PC-3 (cell line): ENCODE results near the gene CDR2L. TPM values are rescaled to one million over a fixed set of nuclear protein-coding genes. Genes with fewer than 3 reads are reported as not detected.

Experiments used
- ATAC-seq: fragments of 200-7000 bp; cut with Tn5 transposase; 2 replicates; pipeline ENCODE4 v1.9.1; 2020; ENCODE audit warnings: mild to moderate bottlenecking, moderate library complexity
- BruUV-seq: library from RNA; stranded (reverse); fragments of 400-500 nt; replicated peaks from 2 replicates; lab custom pipeline; 2021; lab: Mats Ljungman, UMichigan
- CTCF ChIA-PET: fragments of 300-600 bp; sonication (Branson Sonifier 250); formaldehyde crosslinking; loops from one replicate; lab custom pipeline; 2022; ENCODE audit warnings: antibody characterized with exemption; lab: Charles Lee
- POLR2A ChIA-PET: fragments of 300-600 bp; sonication (Branson Sonifier 250); formaldehyde crosslinking; loops from one replicate; lab custom pipeline; 2022; ENCODE audit warnings: antibody characterized with exemption; ENCODE audit not compliant: unreplicated experiment; lab: Charles Lee
- DNase-seq: peaks from one replicate; pipeline ENCODE4 v3.0.0-alpha.2; 2015
- H2AFZ ChIP-seq: fragments of 300-600 bp; sonication (generic); 2 replicates; pipeline ENCODE4 v1.6.0; 2016; ENCODE audit warnings: antibody characterized with exemption, low read length
- H3F3A ChIP-seq: fragments of 300-600 bp; sonication (generic); one replicate; pipeline ENCODE4 v1.6.0; 2017; ENCODE audit warnings: antibody characterized with exemption, low read length, control low read depth, mild to moderate bottlenecking; ENCODE audit not compliant: unreplicated experiment
- H3K27ac ChIP-seq: fragments of 300-600 bp; sonication (generic); 2 replicates; pipeline ENCODE4 v1.5.1; 2016; ENCODE audit warnings: mild to moderate bottlenecking, low read length
- H3K27me3 ChIP-seq: fragments of 300-600 bp; sonication (generic); 2 replicates; pipeline ENCODE4 v1.6.1; 2016; ENCODE audit warnings: low read length, mixed read lengths
- H3K36me3 ChIP-seq: fragments of 300-600 bp; sonication (generic); 2 replicates; pipeline ENCODE4 v1.6.1; 2016; ENCODE audit warnings: low read depth, mixed run types, low read length, mixed read lengths
- H3K4me1 ChIP-seq: fragments of 300-600 bp; sonication (generic); 2 replicates; pipeline ENCODE4 v1.5.1; 2016; ENCODE audit warnings: low read length; ENCODE audit not compliant: insufficient read depth
- H3K4me2 ChIP-seq: fragments of 300-600 bp; sonication (generic); 2 replicates; pipeline ENCODE4 v1.6.0; 2016; ENCODE audit warnings: low read length
- H3K4me3 ChIP-seq: fragments of 300-600 bp; sonication (generic); 2 replicates; pipeline ENCODE4 v1.5.1; 2016; ENCODE audit warnings: mild to moderate bottlenecking, low read length, mixed read lengths
- H3K79me2 ChIP-seq: fragments of 300-600 bp; sonication (generic); 2 replicates; pipeline ENCODE4 v1.6.1; 2017; ENCODE audit warnings: low read length, mixed read lengths
- H3K9ac ChIP-seq: fragments of 300-600 bp; sonication (generic); 2 replicates; pipeline ENCODE4 v1.6.0; 2016; ENCODE audit warnings: mild to moderate bottlenecking, low read length
- H3K9me2 ChIP-seq: fragments of 300-600 bp; sonication (generic); replicated peaks from 2 replicates; pipeline ENCODE4 v1.6.1; 2016; ENCODE audit warnings: mixed run types, low read length, mixed read lengths
- H3K9me3 ChIP-seq: fragments of 300-600 bp; sonication (generic); 2 replicates; pipeline ENCODE4 v1.6.1; 2016; ENCODE audit warnings: low read length, mixed read lengths
- H4K20me1 ChIP-seq: fragments of 300-600 bp; sonication (generic); 2 replicates; pipeline ENCODE4 v1.6.1; 2016; ENCODE audit warnings: low read length, mixed read lengths
- EZH2 ChIP-seq: fragments of 300-600 bp; sonication (generic); IDR thresholded peaks from one replicate; pipeline ENCODE4 v1.6.1; 2017; ENCODE audit warnings: antibody characterized with exemption, mild to moderate bottlenecking, low read length; ENCODE audit not compliant: unreplicated experiment
- EZH2phosphoT487 ChIP-seq: fragments of 300-600 bp; sonication (generic); IDR thresholded peaks from 2 replicates; pipeline ENCODE4 v1.6.1; 2018; ENCODE audit warnings: mild to moderate bottlenecking, antibody characterized with exemption, low read length, borderline replicate concordance
- intact Hi-C: fragments of 100-400 bp; cut with micrococcal nuclease; formaldehyde crosslinking; loops from 2 replicates; pipeline ENCODE4 v1.9.0; 2023
- total RNA-seq: library from RNA; depleted of rRNA; stranded (reverse); fragments of >200 nt; gene quantifications from 2 replicates; pipeline ENCODE4 v1.2.3, GENCODE V29; 2014
- TF ChIP-seq, protein P1 (sequence below): fragments of 300-600 bp; sonication (generic); conservative IDR thresholded peaks from 2 replicates; pipeline ENCODE4 v1.5.1; 2017; ENCODE audit warnings: antibody characterized with exemption, low read depth, mild to moderate bottlenecking, low read length

Gene CDR2L
- total RNA-seq, 1 experiment from 2014 or later: 35.8 TPM

GRCh38 chr17:74953134-74953687 lies 34.2 kb upstream of the CDR2L start:
- intact Hi-C loops: no loop called here
- ATAC-seq (no peak), DNase-seq (no peak)
- Histone ChIP-seq H2AFZ (no peak overlapping the region), H3F3A (no peaks in the 10 kb centered on the region), H3K79me2 (no peaks in the 10 kb centered on the region), H3K27me3 (no peaks in the 10 kb centered on the region), H4K20me1 (no peaks in the 10 kb centered on the region), H3K27ac (no peak overlapping the region), H3K9me2 (no peaks in the 10 kb centered on the region), H3K9ac (no peak overlapping the region), H3K4me3 (no peak overlapping the region), H3K4me2 (no peak overlapping the region), H3K36me3 (no peaks in the 10 kb centered on the region), H3K4me1 (peaks cover 5% of the 10 kb centered on the region; the same call in 1 of the 2 replicates), H3K9me3 (no peaks in the 10 kb centered on the region)
- TF ChIP-seq, protein P1, sequence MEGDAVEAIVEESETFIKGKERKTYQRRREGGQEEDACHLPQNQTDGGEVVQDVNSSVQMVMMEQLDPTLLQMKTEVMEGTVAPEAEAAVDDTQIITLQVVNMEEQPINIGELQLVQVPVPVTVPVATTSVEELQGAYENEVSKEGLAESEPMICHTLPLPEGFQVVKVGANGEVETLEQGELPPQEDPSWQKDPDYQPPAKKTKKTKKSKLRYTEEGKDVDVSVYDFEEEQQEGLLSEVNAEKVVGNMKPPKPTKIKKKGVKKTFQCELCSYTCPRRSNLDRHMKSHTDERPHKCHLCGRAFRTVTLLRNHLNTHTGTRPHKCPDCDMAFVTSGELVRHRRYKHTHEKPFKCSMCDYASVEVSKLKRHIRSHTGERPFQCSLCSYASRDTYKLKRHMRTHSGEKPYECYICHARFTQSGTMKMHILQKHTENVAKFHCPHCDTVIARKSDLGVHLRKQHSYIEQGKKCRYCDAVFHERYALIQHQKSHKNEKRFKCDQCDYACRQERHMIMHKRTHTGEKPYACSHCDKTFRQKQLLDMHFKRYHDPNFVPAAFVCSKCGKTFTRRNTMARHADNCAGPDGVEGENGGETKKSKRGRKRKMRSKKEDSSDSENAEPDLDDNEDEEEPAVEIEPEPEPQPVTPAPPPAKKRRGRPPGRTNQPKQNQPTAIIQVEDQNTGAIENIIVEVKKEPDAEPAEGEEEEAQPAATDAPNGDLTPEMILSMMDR: no peak
- TF ChIP-seq EZH2: no peak
- POLR2A ChIA-PET: no interaction called here
- no TSS peak for BruUV-seq
- CTCF ChIA-PET: no interaction called here

GRCh38 chr17:74954115-74954514 lies 33.3 kb upstream of the CDR2L start:
- DNase-seq: no peak
- no peaks in the 10 kb centered on the region for H4K20me1 ChIP-seq
- intact Hi-C loops: no loop called here
- no peak overlapping the region for H3K9ac ChIP-seq
- no peak overlapping the region for H3K4me2 ChIP-seq
- no peak overlapping the region for H3K4me3 ChIP-seq
- POLR2A ChIA-PET: no interaction called here
- no TSS peak for BruUV-seq
- no peaks in the 10 kb centered on the region for H3F3A ChIP-seq
- no peak for ATAC-seq
- H3K9me2 ChIP-seq: no peaks in the 10 kb centered on the region
- TF ChIP-seq EZH2 (no peak), EZH2phosphoT487 (no peak)
- TF ChIP-seq, protein P1: no peak
- H3K27me3 ChIP-seq: no peaks in the 10 kb centered on the region
- CTCF ChIA-PET: no interaction called here
- no peaks in the 10 kb centered on the region for H3K79me2 ChIP-seq
- no peak overlapping the region for H3K27ac ChIP-seq
- no peak overlapping the region for H2AFZ ChIP-seq
- no peaks in the 10 kb centered on the region for H3K9me3 ChIP-seq
- H3K4me1 ChIP-seq: peaks cover 5% of the 10 kb centered on the region; the same call in 1 of the 2 replicates
- H3K36me3 ChIP-seq: no peaks in the 10 kb centered on the region

GRCh38 chr17:74954665-74955421 lies 32.6 kb upstream of the CDR2L start:
- Histone ChIP-seq H3K27me3 (no peaks in the 10 kb centered on the region), H3K79me2 (no peaks in the 10 kb centered on the region), H3K4me1 (peaks cover 5% of the 10 kb centered on the region; the same call in 1 of the 2 replicates), H3K4me3 (no peak overlapping the region), H3K36me3 (no peaks in the 10 kb centered on the region), H3K27ac (no peak overlapping the region), H3F3A (no peaks in the 10 kb centered on the region), H2AFZ (no peak overlapping the region), H3K4me2 (no peak overlapping the region), H4K20me1 (no peaks in the 10 kb centered on the region), H3K9me2 (no peaks in the 10 kb centered on the region), H3K9me3 (no peaks in the 10 kb centered on the region), H3K9ac (no peak overlapping the region)
- intact Hi-C loops: no loop called here
- DNase-seq (no peak), ATAC-seq (no peak)
- BruUV-seq: no TSS peak
- POLR2A ChIA-PET: no interaction called here
- CTCF ChIA-PET: no interaction called here
- no peak for TF ChIP-seq EZH2
- TF ChIP-seq, protein P1: no peak
